ENCODE data around the gene APBA1.

APBA1 gene

DNA sequence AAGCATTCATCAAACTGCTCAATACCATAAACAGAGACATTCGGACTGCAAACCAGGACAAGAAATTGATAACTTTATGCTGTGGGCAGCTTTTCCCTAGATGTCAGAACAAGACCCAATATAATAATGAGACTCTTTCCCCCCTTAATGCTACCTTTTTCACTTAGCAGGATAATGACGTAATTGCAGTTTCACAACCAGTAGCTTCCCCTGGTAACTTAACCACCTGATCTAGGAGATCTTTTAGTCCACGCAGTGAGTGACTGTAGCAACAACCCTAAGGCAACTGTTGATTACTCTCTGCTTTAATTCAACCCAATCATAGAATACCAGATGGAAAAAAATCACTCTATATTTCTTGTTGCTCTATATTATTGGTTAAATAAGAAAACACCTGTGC lies 56.3 kb downstream of the APBA1 start:
- 95% methylated on average over 3 of the region's 3 CpGs for WGBS, 2 experiments
- no peaks in the 10 kb centered on the region for H3K27me3 ChIP-seq (ENCODE audit: control insufficient read depth, insufficient read depth, low read length, poor library complexity, severe bottlenecking)
- H3K27ac ChIP-seq (ENCODE audit: insufficient read depth, low read depth, low read length, poor library complexity, severe bottlenecking), result no peak overlapping the region
- no peaks in the 10 kb centered on the region for H3K9me3 ChIP-seq (ENCODE audit: control insufficient read depth, low read length)
- no peaks in the 10 kb centered on the region for H3K36me3 ChIP-seq (ENCODE audit: control insufficient read depth, insufficient read depth, low read length)
- no peaks in the 10 kb centered on the region for H3K4me1 ChIP-seq (ENCODE audit: control insufficient read depth, insufficient read depth, low read length)
- H3K4me3 ChIP-seq (ENCODE audit: insufficient read depth, low read depth, low read length), result no peak overlapping the region

DNA sequence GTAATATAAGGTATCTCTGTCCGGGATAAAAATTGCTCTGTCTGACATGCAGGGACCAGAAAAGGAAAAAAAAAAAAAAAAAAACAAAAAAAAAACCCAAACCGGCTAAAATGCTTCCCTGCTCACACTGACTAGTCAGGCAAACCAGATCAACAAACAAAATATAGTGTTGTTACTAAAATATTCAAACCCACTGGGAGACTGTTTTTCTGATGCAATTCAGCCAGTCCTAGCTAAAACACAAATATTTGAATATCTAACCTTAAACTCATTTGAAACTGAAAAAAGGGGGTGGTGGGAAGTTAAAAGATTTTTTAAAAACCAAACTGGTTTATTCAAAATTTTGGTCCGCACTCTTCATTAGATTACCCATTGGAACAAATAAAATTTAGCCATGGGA lies 61.0 kb downstream of the APBA1 start:
- no peak overlapping the region for H3K4me3 ChIP-seq (ENCODE audit: insufficient read depth, low read depth, low read length)
- no peak overlapping the region for H3K27ac ChIP-seq (ENCODE audit: insufficient read depth, low read depth, low read length, poor library complexity, severe bottlenecking)
- no peaks in the 10 kb centered on the region for H3K36me3 ChIP-seq (ENCODE audit: control insufficient read depth, insufficient read depth, low read length)
- no peaks in the 10 kb centered on the region for H3K4me1 ChIP-seq (ENCODE audit: control insufficient read depth, insufficient read depth, low read length)
- no peaks in the 10 kb centered on the region for H3K9me3 ChIP-seq (ENCODE audit: control insufficient read depth, low read length)
- H3K27me3 ChIP-seq (ENCODE audit: control insufficient read depth, insufficient read depth, low read length, poor library complexity, severe bottlenecking), result no peaks in the 10 kb centered on the region
- WGBS, 2 experiments, result 83 to 89% methylated on average over 2 to 3 of the region's 3 CpGs

DNA sequence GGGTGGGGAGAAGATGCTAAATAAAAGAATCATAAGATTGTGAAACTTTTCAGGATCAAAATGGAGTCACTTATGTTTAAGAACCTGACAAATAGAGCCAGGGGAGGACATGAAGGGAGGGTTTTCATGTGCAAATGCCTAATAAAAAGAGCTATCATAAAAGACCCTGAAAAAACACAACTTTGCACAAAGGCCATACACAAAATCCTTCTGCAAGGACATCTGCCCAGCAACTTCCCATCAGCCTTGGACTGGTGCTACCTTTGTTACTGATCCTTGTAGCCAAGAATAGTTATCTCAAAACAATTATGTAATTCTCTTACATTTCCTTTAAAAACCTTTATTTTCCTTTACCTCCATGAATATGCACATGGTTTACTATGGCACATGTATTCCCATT lies 63.0 kb downstream of the APBA1 start:
- H3K36me3 ChIP-seq (ENCODE audit: control insufficient read depth, insufficient read depth, low read length), result no peaks in the 10 kb centered on the region
- no peaks in the 10 kb centered on the region for H3K9me3 ChIP-seq (ENCODE audit: control insufficient read depth, low read length)
- no peaks in the 10 kb centered on the region for H3K4me1 ChIP-seq (ENCODE audit: control insufficient read depth, insufficient read depth, low read length)
- H3K4me3 ChIP-seq (ENCODE audit: insufficient read depth, low read depth, low read length), result no peak overlapping the region
- no peaks in the 10 kb centered on the region for H3K27me3 ChIP-seq (ENCODE audit: control insufficient read depth, insufficient read depth, low read length, poor library complexity, severe bottlenecking)
- no peak overlapping the region for H3K27ac ChIP-seq (ENCODE audit: insufficient read depth, low read depth, low read length, poor library complexity, severe bottlenecking)

- H3K4me3 ChIP-seq (ENCODE audit: insufficient read depth, low read depth, low read length), result no peak overlapping the region
- no peak overlapping the region for H3K27ac ChIP-seq (ENCODE audit: insufficient read depth, low read depth, low read length, poor library complexity, severe bottlenecking)
- 94 to 95% methylated on average over 5 of the region's 5 CpGs for WGBS, 2 experiments
- no peaks in the 10 kb centered on the region for H3K9me3 ChIP-seq (ENCODE audit: control insufficient read depth, low read length)
- H3K4me1 ChIP-seq (ENCODE audit: control insufficient read depth, insufficient read depth, low read length), result no peaks in the 10 kb centered on the region
- no peaks in the 10 kb centered on the region for H3K36me3 ChIP-seq (ENCODE audit: control insufficient read depth, insufficient read depth, low read length)
- no peaks in the 10 kb centered on the region for H3K27me3 ChIP-seq (ENCODE audit: control insufficient read depth, insufficient read depth, low read length, poor library complexity, severe bottlenecking)
Observed at GRCh38 chr9:69606089-69606488, 66.1 kb downstream of the APBA1 start.

DNA sequence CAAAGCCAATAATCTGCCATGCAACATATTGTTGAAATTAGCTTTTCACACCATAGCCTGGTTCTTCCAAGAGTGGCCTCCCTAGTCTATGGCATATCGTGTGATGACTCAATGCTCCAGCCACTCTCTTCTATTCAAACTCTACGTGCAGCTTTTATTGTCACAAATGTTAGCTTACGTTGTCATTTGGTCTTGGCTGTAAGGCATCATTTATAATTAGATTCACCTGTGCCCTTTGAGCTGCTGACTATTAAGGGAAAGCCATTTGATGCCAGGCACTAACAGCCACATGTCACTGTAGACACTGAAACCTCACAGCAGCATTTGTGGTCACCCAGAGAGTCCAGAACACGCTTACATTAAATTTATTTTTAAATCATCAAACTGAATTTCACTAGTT lies 66.8 kb downstream of the APBA1 start:
- Histone ChIP-seq H3K4me3 (ENCODE audit: insufficient read depth, low read depth, low read length) (no peak overlapping the region), H3K27ac (ENCODE audit: insufficient read depth, low read depth, low read length, poor library complexity, severe bottlenecking) (no peak overlapping the region), H3K4me1 (ENCODE audit: control insufficient read depth, insufficient read depth, low read length) (no peaks in the 10 kb centered on the region), H3K9me3 (ENCODE audit: control insufficient read depth, low read length) (no peaks in the 10 kb centered on the region), H3K27me3 (ENCODE audit: control insufficient read depth, insufficient read depth, low read length, poor library complexity, severe bottlenecking) (no peaks in the 10 kb centered on the region), H3K36me3 (ENCODE audit: control insufficient read depth, insufficient read depth, low read length) (no peaks in the 10 kb centered on the region)
- 86 to 87% methylated on average over 4 of the region's 4 CpGs for WGBS, 2 experiments

DNA sequence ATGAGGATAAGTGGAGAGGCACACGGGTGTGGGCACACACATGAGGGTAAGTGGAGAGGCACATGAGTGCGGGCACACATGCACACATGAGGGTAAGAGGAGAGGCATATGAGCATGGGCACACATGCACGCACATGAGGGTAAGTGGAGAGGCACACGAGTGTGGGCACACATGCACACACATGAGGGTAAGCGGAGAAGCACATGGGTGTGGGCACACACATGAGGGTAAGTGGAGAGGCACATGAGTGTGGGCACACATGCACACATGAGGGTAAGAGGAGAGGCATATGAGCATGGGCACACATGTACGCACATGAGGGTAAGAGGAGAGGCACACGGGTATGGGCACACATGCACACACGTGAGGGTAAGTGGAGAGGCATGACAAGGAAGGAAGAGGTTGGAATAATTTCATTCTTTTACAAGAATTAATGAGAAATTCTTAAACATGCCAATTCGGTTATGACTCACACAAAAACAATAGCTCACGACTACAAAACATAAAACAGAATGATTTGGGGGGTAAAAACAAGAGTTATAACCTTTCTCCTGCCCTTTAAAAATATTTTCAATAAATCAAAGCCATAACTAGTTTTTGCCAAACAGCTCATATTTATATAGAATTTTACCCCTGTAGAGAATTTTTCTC lies 67.5 kb downstream of the APBA1 start:
- Histone ChIP-seq H3K9me3 (ENCODE audit: control insufficient read depth, low read length) (no peaks in the 10 kb centered on the region), H3K27me3 (ENCODE audit: control insufficient read depth, insufficient read depth, low read length, poor library complexity, severe bottlenecking) (no peaks in the 10 kb centered on the region), H3K36me3 (ENCODE audit: control insufficient read depth, insufficient read depth, low read length) (no peaks in the 10 kb centered on the region), H3K4me3 (ENCODE audit: insufficient read depth, low read depth, low read length) (no peak overlapping the region), H3K27ac (ENCODE audit: insufficient read depth, low read depth, low read length, poor library complexity, severe bottlenecking) (no peak overlapping the region), H3K4me1 (ENCODE audit: control insufficient read depth, insufficient read depth, low read length) (no peaks in the 10 kb centered on the region)
- WGBS, 2 experiments, result 90 to 94% methylated on average over 7 to 10 of the region's 10 CpGs

DNA sequence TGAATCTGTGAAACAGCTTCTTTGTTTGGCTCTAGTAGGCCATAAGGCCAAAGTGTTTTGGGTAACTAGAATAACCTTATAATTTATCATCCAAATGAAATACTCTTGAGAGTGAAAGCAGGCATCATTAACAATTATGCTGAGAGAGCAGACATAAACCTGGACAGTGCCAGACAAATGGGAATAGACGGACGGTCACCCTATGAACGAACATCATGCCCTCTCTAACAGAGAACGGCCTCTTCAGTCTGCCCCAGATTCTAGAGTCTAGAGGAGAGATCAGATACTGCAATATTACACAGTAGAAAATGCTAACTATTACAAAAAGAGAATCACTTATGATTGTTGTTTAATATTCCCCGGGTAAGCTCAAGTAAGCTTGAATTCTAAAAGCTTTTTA lies 68.5 kb downstream of the APBA1 start:
- no peaks in the 10 kb centered on the region for H3K9me3 ChIP-seq (ENCODE audit: control insufficient read depth, low read length)
- H3K36me3 ChIP-seq (ENCODE audit: control insufficient read depth, insufficient read depth, low read length), result no peaks in the 10 kb centered on the region
- H3K4me1 ChIP-seq (ENCODE audit: control insufficient read depth, insufficient read depth, low read length), result no peaks in the 10 kb centered on the region
- 94 to 97% methylated on average over 5 of the region's 5 CpGs for WGBS, 2 experiments
- no peak overlapping the region for H3K27ac ChIP-seq (ENCODE audit: insufficient read depth, low read depth, low read length, poor library complexity, severe bottlenecking)
- no peak overlapping the region for H3K4me3 ChIP-seq (ENCODE audit: insufficient read depth, low read depth, low read length)
- H3K27me3 ChIP-seq (ENCODE audit: control insufficient read depth, insufficient read depth, low read length, poor library complexity, severe bottlenecking), result no peaks in the 10 kb centered on the region

DNA sequence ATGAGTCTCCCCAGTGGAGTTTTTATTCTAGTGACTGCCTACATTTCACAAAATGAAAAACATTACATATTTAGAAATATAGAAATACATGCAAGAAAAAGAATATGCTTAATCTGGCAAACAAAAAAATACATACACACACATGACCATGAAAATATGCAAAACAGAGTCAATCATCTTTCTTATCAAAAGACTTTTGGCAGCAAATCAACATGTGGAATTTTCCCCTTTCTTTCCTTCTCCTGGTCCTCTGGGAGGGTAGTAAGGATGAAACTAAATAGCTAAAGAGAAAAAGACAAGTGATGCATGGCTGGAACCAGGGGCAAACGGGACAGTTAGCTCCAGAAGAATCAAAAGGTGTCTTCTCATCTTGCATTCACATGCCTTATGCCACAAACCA lies 69.4 kb downstream of the APBA1 start:
- Histone ChIP-seq H3K4me1 (ENCODE audit: control insufficient read depth, insufficient read depth, low read length) (no peaks in the 10 kb centered on the region), H3K9me3 (ENCODE audit: control insufficient read depth, low read length) (no peaks in the 10 kb centered on the region), H3K36me3 (ENCODE audit: control insufficient read depth, insufficient read depth, low read length) (no peaks in the 10 kb centered on the region), H3K27me3 (ENCODE audit: control insufficient read depth, insufficient read depth, low read length, poor library complexity, severe bottlenecking) (no peaks in the 10 kb centered on the region), H3K4me3 (ENCODE audit: insufficient read depth, low read depth, low read length) (no peak overlapping the region), H3K27ac (ENCODE audit: insufficient read depth, low read depth, low read length, poor library complexity, severe bottlenecking) (no peak overlapping the region)
- 89 to 93% methylated on average over 1 of the region's 1 CpG for WGBS, 2 experiments

- Histone ChIP-seq H3K9me3 (ENCODE audit: control insufficient read depth, low read length) (no peaks in the 10 kb centered on the region), H3K36me3 (ENCODE audit: control insufficient read depth, insufficient read depth, low read length) (no peaks in the 10 kb centered on the region), H3K4me1 (ENCODE audit: control insufficient read depth, insufficient read depth, low read length) (no peaks in the 10 kb centered on the region), H3K4me3 (ENCODE audit: insufficient read depth, low read depth, low read length) (no peak overlapping the region), H3K27ac (ENCODE audit: insufficient read depth, low read depth, low read length, poor library complexity, severe bottlenecking) (no peak overlapping the region), H3K27me3 (ENCODE audit: control insufficient read depth, insufficient read depth, low read length, poor library complexity, severe bottlenecking) (no peaks in the 10 kb centered on the region)
- WGBS, 2 experiments, result 83 to 88% methylated on average over 1 of the region's 1 CpG
Observed at GRCh38 chr9:69601698-69602097, 70.5 kb downstream of the APBA1 start.

DNA sequence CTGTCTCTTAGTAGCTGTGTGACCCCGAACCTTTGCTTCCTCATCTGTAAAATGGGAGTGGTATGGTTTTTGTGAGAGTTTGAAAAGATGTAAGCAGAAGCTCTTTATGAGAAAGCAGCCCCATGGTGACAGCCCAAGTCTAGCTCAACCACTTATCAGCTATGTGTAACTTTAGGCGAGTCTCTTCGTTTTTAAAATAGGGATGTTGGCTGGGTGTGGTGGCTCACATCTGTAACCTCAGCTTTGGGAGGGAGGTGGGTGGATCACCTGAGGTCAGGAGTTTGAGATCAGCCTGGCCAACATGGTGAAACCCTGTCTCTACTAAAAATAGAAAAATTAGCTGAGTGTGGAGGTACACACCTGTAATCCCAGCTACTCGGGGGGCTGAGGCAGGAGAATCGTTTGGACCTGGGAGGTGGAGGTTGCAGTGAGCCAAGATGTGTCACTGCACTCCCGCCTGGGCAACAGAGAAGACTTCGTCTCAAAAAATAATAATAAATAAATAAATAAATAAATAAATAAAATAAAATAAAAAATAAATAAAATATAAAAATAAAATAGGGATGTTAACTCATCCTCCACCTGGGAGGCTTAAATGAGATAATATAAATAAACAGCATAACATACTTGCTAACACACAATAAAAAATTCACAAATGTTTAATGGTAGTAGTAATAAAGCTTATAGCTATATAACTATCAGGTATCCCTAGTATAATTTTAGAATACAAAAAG lies 71.7 kb downstream of the APBA1 start:
- WGBS, 2 experiments, result 96 to 97% methylated on average over 5 of the region's 7 CpGs
- no peaks in the 10 kb centered on the region for H3K36me3 ChIP-seq (ENCODE audit: control insufficient read depth, insufficient read depth, low read length)
- H3K9me3 ChIP-seq (ENCODE audit: control insufficient read depth, low read length), result no peaks in the 10 kb centered on the region
- no peaks in the 10 kb centered on the region for H3K4me1 ChIP-seq (ENCODE audit: control insufficient read depth, insufficient read depth, low read length)
- H3K27me3 ChIP-seq (ENCODE audit: control insufficient read depth, insufficient read depth, low read length, poor library complexity, severe bottlenecking), result no peaks in the 10 kb centered on the region
- no peak overlapping the region for H3K4me3 ChIP-seq (ENCODE audit: insufficient read depth, low read depth, low read length)
- H3K27ac ChIP-seq (ENCODE audit: insufficient read depth, low read depth, low read length, poor library complexity, severe bottlenecking), result no peak overlapping the region

All from ectodermal cell (in vitro differentiated cells).